Lower leg skin (tissue), 3 donors: ENCODE results near the gene GPRIN1.

ENCODE experiments used
- CTCF ChIP-seq, 3 donors: fragments of 450-650 bp; IDR thresholded peaks; one replicate each; pipeline ENCODE4 v1.5.1; 2016; ENCODE audit warnings: antibody characterized with exemption in 3 of 3, mild to moderate bottlenecking in 3 of 3, moderate library complexity in 2 of 3
- POLR2A ChIP-seq, 2 donors: fragments of 450-650 bp; IDR thresholded peaks; one replicate each; pipeline ENCODE4 v1.6.1; 2016 to 2017; ENCODE audit warnings: antibody characterized with exemption in 2 of 2, mild to moderate bottlenecking in 1 of 2, moderate library complexity in 1 of 2

GRCh38 chr5:176553260-176554085 is 56.5 kb downstream of the GPRIN1 start:
- TF ChIP-seq POLR2A (IDR thresholded peaks at IDR 0.05) (no peak), CTCF (IDR thresholded peaks at IDR 0.05) (no peak)
